Endodermal cell (in vitro differentiated cells): ENCODE results near the gene EDRF1. TPM values are rescaled to one million over a fixed set of nuclear protein-coding genes. Genes with fewer than 3 reads are reported as not detected.

Source experiments
- DNase-seq: peaks from one replicate; pipeline ENCODE4 v3.0.0-alpha.2; 2017
- H3K27ac ChIP-seq: 2 replicates; pipeline ENCODE4 v1.5.1; 2013; ENCODE audit warnings: mild to moderate bottlenecking, low read depth, low read length, moderate library complexity
- H3K27me3 ChIP-seq: 2 replicates; pipeline ENCODE4 v1.6.1; 2013; ENCODE audit warnings: mild to moderate bottlenecking, low read length, moderate library complexity; ENCODE audit not compliant: insufficient read depth, control insufficient read depth, poor library complexity, severe bottlenecking
- H3K36me3 ChIP-seq: 2 replicates; pipeline ENCODE4 v1.7.0; 2013; ENCODE audit warnings: mild to moderate bottlenecking, low read length, moderate library complexity; ENCODE audit not compliant: control insufficient read depth, insufficient read depth
- H3K4me1 ChIP-seq: one replicate; pipeline ENCODE4 v1.7.0; 2013; ENCODE audit warnings: low read length; ENCODE audit not compliant: control insufficient read depth, insufficient read depth
- H3K4me3 ChIP-seq: 2 replicates; pipeline ENCODE4 v1.5.1; 2013; ENCODE audit warnings: mild to moderate bottlenecking, low read length, moderate library complexity
- H3K9ac ChIP-seq: 2 replicates; pipeline ENCODE4 v1.6.1; 2013; ENCODE audit warnings: mild to moderate bottlenecking, low read length, moderate library complexity; ENCODE audit not compliant: poor library complexity, severe bottlenecking; ENCODE audit errors: extremely low read depth
- H3K9me3 ChIP-seq: 2 replicates; pipeline ENCODE4 v1.6.1; 2013; ENCODE audit warnings: mild to moderate bottlenecking, low read length, moderate library complexity; ENCODE audit not compliant: control insufficient read depth
- H3K27ac Mint-ChIP-seq: 2 replicates; pipeline ENCODE4 v1.8.0; 2020; ENCODE audit warnings: mixed read lengths
- H3K27me3 Mint-ChIP-seq: 2 replicates; pipeline ENCODE4 v1.8.0; 2021; ENCODE audit warnings: mild to moderate bottlenecking, mixed read lengths; ENCODE audit not compliant: insufficient read depth
- H3K36me3 Mint-ChIP-seq: 2 replicates; pipeline ENCODE4 v1.8.0; 2020; ENCODE audit warnings: low read depth, mixed read lengths
- H3K4me1 Mint-ChIP-seq: 2 replicates; pipeline ENCODE4 v1.8.0; 2020; ENCODE audit warnings: mixed read lengths
- H3K4me3 Mint-ChIP-seq: 2 replicates; pipeline ENCODE4 v1.8.0; 2020; ENCODE audit warnings: mild to moderate bottlenecking, moderate library complexity, mixed read lengths
- H3K9me3 Mint-ChIP-seq: 2 replicates; pipeline ENCODE4 v1.8.0; 2020; ENCODE audit warnings: mild to moderate bottlenecking, mixed read lengths
- WGBS, 2 experiments: methylation state at CpG; one replicate each; pipeline versions ENCODE4 v1.1.5 to v1.1.7; 2013; ENCODE audit warnings: missing lambda C conversion rate in 2 of 2, mixed read lengths in 1 of 2; ENCODE audit not compliant: insufficient coverage in 1 of 2, insufficient read length in 1 of 2; 5-methylcytosine and 5-hydroxymethylcytosine counted together
- total RNA-seq, 2 donors: library from RNA; stranded (reverse); fragmentation: NEBNext Ultra II Directional in 1 of 2; extraction: Animal tissue kit (Norgen Biotek cat#: 25700) in 1 of 2; gene quantifications; 2 replicates in 1 of 2; 3 replicates in 1 of 2; pipeline ENCODE4 v1.2.1, GENCODE V29; 2021
- TF ChIP-seq, protein P1 (sequence below): fragments of 200-600 bp; sonication (generic); conservative IDR thresholded peaks from 2 replicates; pipeline ENCODE4 v1.5.0; 2021; ENCODE audit warnings: antibody characterized with exemption, mild to moderate bottlenecking

EDRF1 gene
- total RNA-seq, 2 donors from 2014 or later = 44.5 to 46.8 TPM

DNA sequence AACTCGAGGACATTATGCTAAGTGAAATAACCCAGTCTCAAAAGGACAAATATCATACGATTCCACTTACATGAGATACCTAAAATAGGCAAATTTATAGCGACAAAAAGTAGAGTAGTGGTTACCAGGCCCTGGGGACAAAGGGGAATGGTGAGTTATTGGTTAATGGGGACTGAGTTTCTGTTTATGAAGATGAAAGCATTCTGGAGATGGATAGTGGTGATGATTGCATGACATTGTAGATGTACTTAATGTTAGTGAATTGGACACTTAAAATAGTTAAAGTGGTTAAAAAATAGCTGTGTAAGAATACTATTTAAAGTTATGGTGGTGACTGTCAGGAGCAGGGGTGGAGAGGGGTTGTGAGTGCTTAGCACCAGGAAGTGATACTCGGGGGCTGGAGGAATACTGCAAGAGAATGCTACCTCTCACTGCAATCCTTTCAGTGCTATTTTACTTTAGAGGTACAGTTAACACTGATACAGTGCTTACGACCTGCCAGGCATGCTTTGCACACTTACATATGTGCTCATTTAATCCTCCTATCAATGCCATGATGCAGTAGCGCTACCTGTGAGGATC lies 19.9 kb upstream of the EDRF1 start:
- no peaks in the 10 kb centered on the region for H3K9me3 ChIP-seq
- Mint-ChIP-seq H3K27me3 (peaks cover 2% of the 10 kb centered on the region), H3K36me3 (no peaks in the 10 kb centered on the region), H3K4me3 (no peak overlapping the region), H3K9me3 (no peaks in the 10 kb centered on the region), H3K4me1 (no peaks in the 10 kb centered on the region), H3K27ac (no peak overlapping the region)
- TF ChIP-seq, protein P1, sequence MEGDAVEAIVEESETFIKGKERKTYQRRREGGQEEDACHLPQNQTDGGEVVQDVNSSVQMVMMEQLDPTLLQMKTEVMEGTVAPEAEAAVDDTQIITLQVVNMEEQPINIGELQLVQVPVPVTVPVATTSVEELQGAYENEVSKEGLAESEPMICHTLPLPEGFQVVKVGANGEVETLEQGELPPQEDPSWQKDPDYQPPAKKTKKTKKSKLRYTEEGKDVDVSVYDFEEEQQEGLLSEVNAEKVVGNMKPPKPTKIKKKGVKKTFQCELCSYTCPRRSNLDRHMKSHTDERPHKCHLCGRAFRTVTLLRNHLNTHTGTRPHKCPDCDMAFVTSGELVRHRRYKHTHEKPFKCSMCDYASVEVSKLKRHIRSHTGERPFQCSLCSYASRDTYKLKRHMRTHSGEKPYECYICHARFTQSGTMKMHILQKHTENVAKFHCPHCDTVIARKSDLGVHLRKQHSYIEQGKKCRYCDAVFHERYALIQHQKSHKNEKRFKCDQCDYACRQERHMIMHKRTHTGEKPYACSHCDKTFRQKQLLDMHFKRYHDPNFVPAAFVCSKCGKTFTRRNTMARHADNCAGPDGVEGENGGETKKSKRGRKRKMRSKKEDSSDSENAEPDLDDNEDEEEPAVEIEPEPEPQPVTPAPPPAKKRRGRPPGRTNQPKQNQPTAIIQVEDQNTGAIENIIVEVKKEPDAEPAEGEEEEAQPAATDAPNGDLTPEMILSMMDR = no peak
- no peaks in the 10 kb centered on the region for H3K4me1 ChIP-seq
- H3K27me3 ChIP-seq = no peaks in the 10 kb centered on the region
- no peaks in the 10 kb centered on the region for H3K36me3 ChIP-seq
- H3K4me3 ChIP-seq = no peak overlapping the region
- no peak for DNase-seq
- no peak overlapping the region for H3K27ac ChIP-seq
- WGBS, 2 experiments = 93 to 94% methylated on average over 4 to 6 of the region's 6 CpGs
- H3K9ac ChIP-seq = no peak overlapping the region

DNA sequence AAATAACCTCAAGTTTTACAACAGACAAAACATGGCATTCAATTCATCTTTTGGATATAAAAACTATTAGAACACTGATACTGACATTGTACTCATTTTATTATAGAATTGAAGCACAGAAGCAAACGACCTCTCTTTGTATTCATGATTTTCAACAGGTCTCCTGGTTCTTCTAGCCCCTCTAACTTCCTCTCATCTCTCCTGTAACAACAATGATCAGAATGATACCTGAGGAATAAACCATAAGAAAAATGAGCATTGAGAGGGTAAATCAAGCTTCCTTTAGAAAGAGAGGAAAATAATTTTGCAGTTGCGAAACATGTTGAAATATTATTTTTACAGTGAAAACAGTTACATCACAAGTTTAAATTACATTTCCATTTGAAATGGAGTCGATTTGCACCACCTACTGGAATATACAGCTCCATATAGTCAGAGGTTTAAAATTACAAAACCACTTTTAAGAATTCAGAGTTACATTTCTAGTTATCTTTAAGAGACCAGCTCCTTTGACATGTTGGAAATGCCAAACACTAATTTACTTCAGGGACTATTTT lies 19.1 kb upstream of the EDRF1 start:
- WGBS, 2 experiments = 64 to 100% methylated on average over 1 to 2 of the region's 3 CpGs
- no peaks in the 10 kb centered on the region for H3K36me3 Mint-ChIP-seq
- TF ChIP-seq, protein P1 = no peak
- Histone ChIP-seq H3K4me1 (no peaks in the 10 kb centered on the region), H3K27ac (no peak overlapping the region), H3K9ac (no peak overlapping the region), H3K36me3 (no peaks in the 10 kb centered on the region), H3K27me3 (no peaks in the 10 kb centered on the region), H3K4me3 (no peak overlapping the region), H3K9me3 (no peaks in the 10 kb centered on the region)
- H3K9me3 Mint-ChIP-seq = no peaks in the 10 kb centered on the region
- peaks cover 2% of the 10 kb centered on the region for H3K27me3 Mint-ChIP-seq
- H3K4me3 Mint-ChIP-seq = no peak overlapping the region
- no peak for DNase-seq
- H3K4me1 Mint-ChIP-seq = no peaks in the 10 kb centered on the region
- no peak overlapping the region for H3K27ac Mint-ChIP-seq

DNA sequence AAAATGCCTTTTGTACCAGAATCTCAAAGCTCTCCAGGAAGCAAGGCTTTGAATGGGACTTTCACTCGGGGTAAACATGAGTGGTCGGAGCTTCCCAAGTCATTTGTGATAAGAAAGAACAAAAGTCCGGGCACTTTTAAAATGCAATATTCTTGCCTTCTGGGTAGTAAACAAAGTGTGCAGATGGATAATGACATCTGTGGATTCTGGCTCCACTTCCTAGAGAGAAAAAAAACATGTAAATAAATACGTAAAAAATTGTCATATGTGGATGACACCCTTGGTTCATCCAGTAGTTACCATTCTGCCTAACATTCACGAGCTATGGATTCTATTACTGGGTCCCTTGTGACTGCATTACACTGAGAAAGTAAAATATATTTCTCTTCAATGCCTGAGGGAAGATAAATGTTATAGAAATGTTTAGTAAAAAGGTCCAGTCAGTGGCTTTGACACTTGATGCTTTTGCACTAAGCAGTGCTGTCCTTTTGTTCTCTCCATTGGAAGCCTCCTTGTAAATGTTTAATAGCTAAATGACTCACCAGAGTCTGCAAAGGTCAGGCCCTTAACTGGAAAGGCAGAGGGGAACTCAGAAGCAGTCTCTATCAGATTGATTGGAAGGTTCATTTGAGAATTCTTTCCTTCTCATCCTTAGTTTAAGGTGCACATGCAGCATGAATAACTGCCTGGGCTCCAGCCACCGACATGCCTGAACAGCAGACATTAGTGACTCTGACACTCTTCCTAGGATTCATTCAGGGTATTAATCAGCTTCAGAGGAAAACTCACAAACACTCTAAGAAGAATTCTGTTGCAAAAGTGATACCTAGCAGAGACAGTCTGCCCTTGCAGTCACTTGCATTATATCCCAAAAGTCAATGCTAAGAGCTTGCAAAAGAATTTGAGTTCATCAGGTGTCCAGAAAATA lies 11.7 kb upstream of the EDRF1 start:
- Histone ChIP-seq H3K27me3 (no peaks in the 10 kb centered on the region), H3K27ac (peak overlapping the region; percentile 50), H3K9ac (no peak overlapping the region), H3K9me3 (peaks cover 10% of the 10 kb centered on the region), H3K36me3 (no peaks in the 10 kb centered on the region), H3K4me1 (peaks cover 12% of the 10 kb centered on the region), H3K4me3 (peak overlapping the region; percentile 35)
- no peaks in the 10 kb centered on the region for H3K36me3 Mint-ChIP-seq
- DNase-seq = peak; percentile 5
- no peaks in the 10 kb centered on the region for H3K27me3 Mint-ChIP-seq
- 66 to 82% methylated on average over 5 to 6 of the region's 6 CpGs for WGBS, 2 experiments
- no peak overlapping the region for H3K4me3 Mint-ChIP-seq
- TF ChIP-seq, protein P1 = no peak
- peaks cover 3% of the 10 kb centered on the region for H3K9me3 Mint-ChIP-seq
- H3K4me1 Mint-ChIP-seq = peaks cover 37% of the 10 kb centered on the region
- H3K27ac Mint-ChIP-seq = no peak overlapping the region
